ENCODE data around the gene FLRT1.

DNA sequence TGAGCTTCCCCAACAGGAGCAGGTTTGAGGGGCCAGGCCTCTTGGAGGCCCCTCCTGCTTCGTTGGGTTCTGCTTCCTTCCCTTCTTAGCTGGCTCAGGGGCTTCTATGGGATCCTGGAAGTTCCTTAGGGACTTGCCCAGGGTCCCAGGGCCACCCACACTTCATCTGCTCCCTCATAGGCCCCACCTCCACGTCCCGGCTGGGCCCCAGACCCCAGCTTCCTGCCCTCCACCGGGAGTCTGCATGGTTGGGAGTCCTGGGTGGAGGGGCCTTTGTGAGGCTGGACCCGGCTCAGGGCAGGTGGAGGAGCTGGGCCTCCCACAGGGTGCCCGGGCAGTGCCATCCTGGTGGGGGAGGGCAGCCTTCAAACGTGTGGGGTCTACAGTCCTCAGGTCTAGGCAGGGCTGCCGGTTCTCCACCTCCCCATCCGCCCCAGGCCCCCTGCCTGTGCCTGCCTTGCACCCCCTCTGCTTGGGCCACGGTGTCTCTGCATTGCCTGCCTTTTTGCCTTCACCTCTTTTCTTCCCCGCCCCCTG lies 37.9 kb upstream of the FLRT1 start:
- TF ChIP-seq, protein P1, sequence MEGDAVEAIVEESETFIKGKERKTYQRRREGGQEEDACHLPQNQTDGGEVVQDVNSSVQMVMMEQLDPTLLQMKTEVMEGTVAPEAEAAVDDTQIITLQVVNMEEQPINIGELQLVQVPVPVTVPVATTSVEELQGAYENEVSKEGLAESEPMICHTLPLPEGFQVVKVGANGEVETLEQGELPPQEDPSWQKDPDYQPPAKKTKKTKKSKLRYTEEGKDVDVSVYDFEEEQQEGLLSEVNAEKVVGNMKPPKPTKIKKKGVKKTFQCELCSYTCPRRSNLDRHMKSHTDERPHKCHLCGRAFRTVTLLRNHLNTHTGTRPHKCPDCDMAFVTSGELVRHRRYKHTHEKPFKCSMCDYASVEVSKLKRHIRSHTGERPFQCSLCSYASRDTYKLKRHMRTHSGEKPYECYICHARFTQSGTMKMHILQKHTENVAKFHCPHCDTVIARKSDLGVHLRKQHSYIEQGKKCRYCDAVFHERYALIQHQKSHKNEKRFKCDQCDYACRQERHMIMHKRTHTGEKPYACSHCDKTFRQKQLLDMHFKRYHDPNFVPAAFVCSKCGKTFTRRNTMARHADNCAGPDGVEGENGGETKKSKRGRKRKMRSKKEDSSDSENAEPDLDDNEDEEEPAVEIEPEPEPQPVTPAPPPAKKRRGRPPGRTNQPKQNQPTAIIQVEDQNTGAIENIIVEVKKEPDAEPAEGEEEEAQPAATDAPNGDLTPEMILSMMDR (IDR thresholded peaks at IDR 0.05 in 4 of 5, conservative IDR thresholded peaks at IDR 0.05 in 1 of 5): no peak
- no peak for TF ChIP-seq POLR2A (IDR thresholded peaks at IDR 0.05)

Data from gastrocnemius medialis (tissue), 4 donors.